Esophagus squamous epithelium (tissue), 5 donors: Measurements from ENCODE around the gene KLC4. TPM values are rescaled to one million over a fixed set of nuclear protein-coding genes. Genes with fewer than 3 reads are reported as not detected.
A peak's percentile ranks its signal among the peaks of the same experiment; 100 is the strongest.

Experiments
- DNase-seq: peaks from one replicate; lab custom pipeline; 2025; lab: John Stamatoyannopoulos, UW
- H3K27ac ChIP-seq, 4 donors: fragments of 200-600 bp; sonication (generic); one replicate each; pipeline ENCODE4 v1.5.1; 2016 to 2019; ENCODE audit warnings: mild to moderate bottlenecking in 1 of 4
- H3K27me3 ChIP-seq, 4 donors: fragments of 200-600 bp; sonication (generic); 1 replicate in 3 of 4; 2 replicates in 1 of 4; pipeline versions ENCODE4 v1.5.1 to v1.6.0; 2017 to 2021; ENCODE audit warnings: antibody characterized with exemption in 1 of 4
- H3K36me3 ChIP-seq, 3 donors: fragments of 200-600 bp; sonication (generic); one replicate each; pipeline ENCODE4 v1.5.1; 2016 to 2019
- H3K4me1 ChIP-seq, 3 donors: fragments of 200-600 bp; sonication (generic); one replicate each; pipeline ENCODE4 v1.5.1; 2017 to 2019
- H3K4me3 ChIP-seq, 4 donors: fragments of 200-600 bp; sonication (generic); 1 replicate in 3 of 4; 2 replicates in 1 of 4; pipeline ENCODE4 v1.5.1; 2016 to 2019; ENCODE audit warnings: mild to moderate bottlenecking in 2 of 4, moderate library complexity in 1 of 4
- H3K9me3 ChIP-seq, 3 donors: fragments of 200-600 bp; sonication (generic); one replicate each; pipeline ENCODE4 v1.5.1; 2016 to 2019
- CTCF ChIP-seq, 6 experiments: fragments of 450-650 bp in 4 of 6; fragments of 200-600 bp in 2 of 6; sonication (generic) in 2 of 6; IDR thresholded peaks; one replicate each; pipeline ENCODE4 v1.5.1; 2016 to 2019; ENCODE audit warnings: antibody characterized with exemption in 6 of 6, mild to moderate bottlenecking in 4 of 6, moderate library complexity in 4 of 6
- POLR2A ChIP-seq, 4 donors: fragments of 450-650 bp; IDR thresholded peaks; one replicate each; pipeline ENCODE4 v1.6.1; 2017; ENCODE audit warnings: antibody characterized with exemption in 4 of 4, mild to moderate bottlenecking in 4 of 4, moderate library complexity in 3 of 4
- WGBS, 2 donors: methylation state at CpG; one replicate each; pipeline ENCODE4 v1.1.5; 2018; 5-methylcytosine and 5-hydroxymethylcytosine counted together
- intact Hi-C: fragments of 100-400 bp; cut with DNase I; formaldehyde crosslinking; loops from one replicate; pipeline ENCODE4 v1.15.0; 2022
- total RNA-seq, 4 donors: library from RNA; depleted of rRNA; stranded (reverse); fragments of >200 nt; gene quantifications; one replicate each; pipeline ENCODE4 v1.1.0, GENCODE V29; 2016
- donor health status: DM: yes; HTN: yes; CAD: no.

KLC4 gene
- 10 to 100 TPM in 2 of 4 donors, 1 to 10 TPM in 2; 4.5 to 15.8 (median 9.4) TPM for total RNA-seq

- WGBS, 2 donors = 0 to 1% methylated on average over 25 to 29 of the region's 64 CpGs
- no peaks in the 10 kb centered on the region for H3K9me3 ChIP-seq
- peaks cover 0 to 59% (median 4%) of the 10 kb centered on the region in 3 donors for H3K36me3 ChIP-seq
- no peaks in the 10 kb centered on the region for H3K27me3 ChIP-seq
- TF ChIP-seq POLR2A (IDR thresholded peaks at IDR 0.05) (peak in 3 of 4 donors; percentile 62 to 84 (median 77)), CTCF (IDR thresholded peaks at IDR 0.05) (peak in 1 of 6 experiments; percentile 4)
- intact Hi-C loops = loop anchor here (10.0 kb wide), 1 partner anchor 95 kb away; the partner anchor contains the start of gene GNMT
- H3K4me1 ChIP-seq = peaks cover 12 to 40% (median 20%) of the 10 kb centered on the region in 3 donors
- H3K4me3 ChIP-seq = peak within 1 kb of the TSS; percentile 83 to 97 (median 90)
- peak; percentile 93 for DNase-seq
- H3K27ac ChIP-seq = peak within 1 kb of the TSS; percentile 89 to 97 (median 94)
These were observed at the start of gene KLC4, which contains the start of gene MRPL2 for GRCh38 chr6:43059168-43060033. TSS of gene KLC4 (plus strand) at chr6:43059631. CDS start at chr6:43061336, 1,705 bp downstream. TSS of gene MRPL2 (minus strand) at chr6:43059434. CDS start at chr6:43059381, 53 bp downstream.

- Histone ChIP-seq H3K4me1 (peaks cover 26 to 39% (median 30%) of the 10 kb centered on the region in 3 donors), H3K36me3 (peaks cover 21 to 63% (median 21%) of the 10 kb centered on the region in 3 donors), H3K9me3 (no peaks in the 10 kb centered on the region), H3K4me3 (no peak overlapping the region), H3K27me3 (no peaks in the 10 kb centered on the region), H3K27ac (no peak overlapping the region)
- intact Hi-C loops = no loop called here
- TF ChIP-seq CTCF (IDR thresholded peaks at IDR 0.05) = no peak
- no peak for TF ChIP-seq POLR2A (IDR thresholded peaks at IDR 0.05)
- no peak for DNase-seq
- WGBS, 2 donors = 68 to 92% methylated on average over 4 of the region's 6 CpGs
These were observed 48.2 kb upstream of the KLC4 start for GRCh38 chr6:43011207-43011606.

- DNase-seq = no peak
- TF ChIP-seq POLR2A (IDR thresholded peaks at IDR 0.05) = no peak
- no peak for TF ChIP-seq CTCF (IDR thresholded peaks at IDR 0.05)
- peaks cover 35 to 50% (median 41%) of the 10 kb centered on the region in 3 donors for H3K4me1 ChIP-seq
- intact Hi-C loops = no loop called here
- 39 to 73% methylated on average over 5 to 6 of the region's 6 CpGs for WGBS, 2 donors
- peaks cover 14 to 59% (median 15%) of the 10 kb centered on the region in 3 donors for H3K36me3 ChIP-seq
- no peaks in the 10 kb centered on the region for H3K27me3 ChIP-seq
- no peaks in the 10 kb centered on the region for H3K9me3 ChIP-seq
- H3K27ac ChIP-seq = peak overlapping the region in 1 of 4 donors; percentile 81
- peak overlapping the region in 1 of 4 donors; percentile 68 for H3K4me3 ChIP-seq
These were observed 47.1 kb upstream of the KLC4 start for GRCh38 chr6:43012364-43012763.

GRCh38 chr6:43013097-43013842 lies 46.2 kb upstream of the KLC4 start:
- TF ChIP-seq POLR2A (IDR thresholded peaks at IDR 0.05) (no peak), CTCF (IDR thresholded peaks at IDR 0.05) (no peak)
- no peaks in the 10 kb centered on the region for H3K27me3 ChIP-seq
- H3K9me3 ChIP-seq = no peaks in the 10 kb centered on the region
- WGBS, 2 donors = 0% methylated on average over 12 to 14 of the region's 25 CpGs
- intact Hi-C loops = no loop called here
- peak overlapping the region; percentile 78 to 88 (median 82) for H3K27ac ChIP-seq
- H3K4me1 ChIP-seq = peaks cover 35 to 55% (median 44%) of the 10 kb centered on the region in 3 donors
- DNase-seq = peak; percentile 74
- peaks cover 20 to 59% (median 21%) of the 10 kb centered on the region in 3 donors for H3K36me3 ChIP-seq
- H3K4me3 ChIP-seq = peak overlapping the region; percentile 68 to 91 (median 70)
